Measurements from ENCODE around the gene CAPS. TPM values are rescaled to one million over a fixed set of nuclear protein-coding genes. Genes with fewer than 3 reads are reported as not detected.

Gene CAPS
- total RNA-seq, 1 experiment from 2014 or later = 2.3 TPM

DNA sequence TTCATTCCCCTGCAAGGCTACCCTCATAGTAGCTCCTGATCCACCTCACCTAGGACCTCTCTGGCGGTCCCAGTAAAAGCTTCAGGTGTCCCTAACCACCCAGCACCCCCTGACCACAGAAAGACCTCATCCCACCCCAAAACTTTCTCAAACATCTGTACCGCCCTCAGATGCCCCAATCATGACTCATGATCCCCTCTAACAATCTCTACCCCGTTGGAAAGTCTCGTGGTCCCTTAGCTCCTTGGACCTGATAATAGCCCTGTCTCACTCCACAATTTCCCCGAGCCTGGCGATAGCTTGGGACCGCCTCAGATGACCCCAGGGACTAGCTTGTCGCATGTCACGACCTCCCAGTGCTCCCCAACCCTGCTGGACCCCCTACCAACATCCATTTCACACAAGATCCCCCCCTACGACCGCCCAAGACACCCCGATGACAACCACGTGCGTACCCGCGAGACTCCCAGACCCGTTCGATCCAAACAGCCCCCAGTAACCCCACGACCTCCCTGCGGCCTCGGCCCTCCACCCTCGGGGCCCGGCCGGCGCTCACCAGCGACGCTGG, 10.9 kb upstream of the CAPS start:
- Histone ChIP-seq H3K79me2 (ENCODE audit: insufficient read depth, low read length) (peaks cover 18% of the 10 kb centered on the region; the same call in 1 of the 2 replicates), H3K23ac (ENCODE audit: insufficient read length, low read depth, low read length) (no peak overlapping the region), H2BK20ac (ENCODE audit: low read depth, low read length, poor library complexity, severe bottlenecking) (no peak overlapping the region), H2BK12ac (ENCODE audit: insufficient read length, low read depth, low read length) (no peak overlapping the region), H3K14ac (ENCODE audit: insufficient read depth, low read length) (peak overlapping the region; percentile 91), H3K9me3 (ENCODE audit: control insufficient read depth, low read depth, low read length) (no peaks in the 10 kb centered on the region), H3K27me3 (ENCODE audit: insufficient read depth, low read length) (no peaks in the 10 kb centered on the region; the same call in 1 of the 2 replicates), H3K4me2 (ENCODE audit: insufficient read depth, insufficient read length, low read length) (peak overlapping the region; percentile 89), H3K18ac (ENCODE audit: insufficient read length, low read depth, low read length) (peak overlapping the region; percentile 93), H3K9ac (ENCODE audit: extremely low read depth, insufficient read length, low read length) (peak overlapping the region; percentile 94), H2BK120ac (ENCODE audit: low read depth, low read length, poor library complexity, severe bottlenecking) (no peak overlapping the region), H2BK5ac (ENCODE audit: insufficient read length, low read length) (no peak overlapping the region), H3K23me2 (ENCODE audit: insufficient read length, low read depth, low read length, poor library complexity, severe bottlenecking) (peaks cover 3% of the 10 kb centered on the region), H3K27ac (ENCODE audit: insufficient read length, low read depth, low read length) (no peak overlapping the region), H2BK15ac (ENCODE audit: low read depth, low read length) (no peak overlapping the region), H2AFZ (ENCODE audit: low read length) (no peak overlapping the region), H3K79me1 (ENCODE audit: insufficient read depth, low read depth, low read length, poor library complexity, severe bottlenecking) (peaks cover 3% of the 10 kb centered on the region), H4K20me1 (ENCODE audit: control insufficient read depth, insufficient read depth, insufficient read length) (no peaks in the 10 kb centered on the region), H4K5ac (ENCODE audit: insufficient read length, low read depth, low read length) (no peak overlapping the region), H3K56ac (ENCODE audit: insufficient read length, low read depth, low read length) (no peak overlapping the region), H3T11ph (ENCODE audit: low read length) (no peak overlapping the region), H4K8ac (replicated peaks; ENCODE audit: insufficient read length, low read depth, low read length) (no peak overlapping the region), H4K91ac (ENCODE audit: insufficient read length, low read depth, low read length) (peak overlapping the region; percentile 5), H2AK5ac (ENCODE audit: insufficient read length, low read length) (no peak overlapping the region), H3K4ac (ENCODE audit: low read depth, low read length) (no peak overlapping the region; the same call in 1 of the 2 replicates), H3K4me1 (ENCODE audit: insufficient read depth, low read length) (no peaks in the 10 kb centered on the region)
- DNase-seq = no peak
- Mint-ChIP-seq H3K36me3 (ENCODE audit: insufficient read depth in 1 of 3, low read depth in 3 of 3) (peaks cover 10 to 17% (median 12%) of the 10 kb centered on the region in 3 experiments), H3K27ac (peak overlapping the region; percentile 98 to 99 (median 99)), H3K9me3 (no peaks in the 10 kb centered on the region), H3K27me3 (ENCODE audit: low read depth) (no peaks in the 10 kb centered on the region), H3K4me3 (peak overlapping the region; percentile 98 to 99), H3K4me1 (peaks cover 2 to 5% of the 10 kb centered on the region in 2 experiments; a peak in 3 of 4 replicates)
- no CpG with 5 or more reads among the region's 27 CpGs for WGBS (ENCODE audit: extremely low coverage, insufficient read length, low lambda C conversion rate)
- TF ChIP-seq, protein P1, sequence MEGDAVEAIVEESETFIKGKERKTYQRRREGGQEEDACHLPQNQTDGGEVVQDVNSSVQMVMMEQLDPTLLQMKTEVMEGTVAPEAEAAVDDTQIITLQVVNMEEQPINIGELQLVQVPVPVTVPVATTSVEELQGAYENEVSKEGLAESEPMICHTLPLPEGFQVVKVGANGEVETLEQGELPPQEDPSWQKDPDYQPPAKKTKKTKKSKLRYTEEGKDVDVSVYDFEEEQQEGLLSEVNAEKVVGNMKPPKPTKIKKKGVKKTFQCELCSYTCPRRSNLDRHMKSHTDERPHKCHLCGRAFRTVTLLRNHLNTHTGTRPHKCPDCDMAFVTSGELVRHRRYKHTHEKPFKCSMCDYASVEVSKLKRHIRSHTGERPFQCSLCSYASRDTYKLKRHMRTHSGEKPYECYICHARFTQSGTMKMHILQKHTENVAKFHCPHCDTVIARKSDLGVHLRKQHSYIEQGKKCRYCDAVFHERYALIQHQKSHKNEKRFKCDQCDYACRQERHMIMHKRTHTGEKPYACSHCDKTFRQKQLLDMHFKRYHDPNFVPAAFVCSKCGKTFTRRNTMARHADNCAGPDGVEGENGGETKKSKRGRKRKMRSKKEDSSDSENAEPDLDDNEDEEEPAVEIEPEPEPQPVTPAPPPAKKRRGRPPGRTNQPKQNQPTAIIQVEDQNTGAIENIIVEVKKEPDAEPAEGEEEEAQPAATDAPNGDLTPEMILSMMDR (conservative IDR thresholded peaks at IDR 0.05) = no peak
